Panc1 (cell line): ENCODE data around the gene FAM184B. TPM values are rescaled to one million over a fixed set of nuclear protein-coding genes. Genes with fewer than 3 reads are reported as not detected.

Source experiments
- ATAC-seq: fragments of 200-7000 bp; cut with Tn5 transposase; 2 replicates; pipeline ENCODE4 v1.9.1; 2020; ENCODE audit warnings: mild to moderate bottlenecking, moderate library complexity
- BruUV-seq: library from RNA; stranded (reverse); fragments of 400-500 nt; replicated peaks from 2 replicates; lab custom pipeline; 2021; lab: Mats Ljungman, UMichigan
- CTCF ChIA-PET: fragments of 300-600 bp; sonication (Branson Sonifier 250); formaldehyde crosslinking; loops from one replicate; lab custom pipeline; 2022; ENCODE audit warnings: antibody characterized with exemption; lab: Charles Lee
- POLR2A ChIA-PET: fragments of 300-600 bp; sonication (Branson Sonifier 250); formaldehyde crosslinking; loops from one replicate; lab custom pipeline; 2022; ENCODE audit warnings: antibody characterized with exemption; lab: Charles Lee
- DNase-seq: peaks from one replicate; pipeline ENCODE4 v3.0.0-alpha.2; 2010; ENCODE audit warnings: low read depth, low spot score
- H3K27ac ChIP-seq: 2 replicates; pipeline ENCODE4 v1.5.1; 2011; ENCODE audit warnings: mild to moderate bottlenecking, low read length, inconsistent platforms
- H3K27me3 ChIP-seq: fragments of 200-500 bp; sonication (Bioruptor generic); 2 replicates; pipeline ENCODE4 v1.6.0; 2014; ENCODE audit warnings: low read length, inconsistent platforms; ENCODE audit not compliant: control insufficient read depth, insufficient read depth
- H3K36me3 ChIP-seq: fragments of 200-500 bp; sonication (Bioruptor generic); 2 replicates; pipeline ENCODE4 v1.5.1; 2014; ENCODE audit warnings: inconsistent platforms, mild to moderate bottlenecking, low read length, moderate library complexity; ENCODE audit not compliant: control insufficient read depth, insufficient read depth
- H3K4me1 ChIP-seq: 2 replicates; pipeline ENCODE4 v1.5.1; 2011; ENCODE audit warnings: inconsistent platforms, mild to moderate bottlenecking, low read length, moderate library complexity; ENCODE audit not compliant: control insufficient read depth, insufficient read depth
- H3K4me3 ChIP-seq, 2 experiments: 2 replicates each; pipeline ENCODE4 v1.5.1; 2011 to 2012; ENCODE audit warnings: low read depth in 2 of 2, low read length in 2 of 2, mild to moderate bottlenecking in 2 of 2, inconsistent platforms in 1 of 2, moderate library complexity in 1 of 2
- H3K9me3 ChIP-seq: fragments of 200-500 bp; sonication (Bioruptor generic); 2 replicates; pipeline ENCODE4 v1.5.1; 2014; ENCODE audit warnings: low read depth, mild to moderate bottlenecking, inconsistent platforms, low read length, moderate library complexity; ENCODE audit not compliant: control insufficient read depth, insufficient read depth
- CTCF ChIP-seq: fragments of 450-650 bp; IDR thresholded peaks from 2 replicates; pipeline ENCODE4 v1.5.1; 2017; ENCODE audit warnings: mild to moderate bottlenecking
- POLR2AphosphoS5 ChIP-seq: IDR thresholded peaks from 2 replicates; pipeline ENCODE4 v1.6.1; 2012; ENCODE audit warnings: mild to moderate bottlenecking, low read depth, low read length, moderate library complexity
- REST ChIP-seq, 2 experiments: IDR thresholded peaks; 2 replicates each; pipeline ENCODE4 v1.6.1; 2011 to 2012; ENCODE audit warnings: low read depth in 2 of 2, control low read depth in 1 of 2, low read length in 1 of 2, mild to moderate bottlenecking in 1 of 2, moderate library complexity in 1 of 2; ENCODE audit not compliant: insufficient read depth in 1 of 2
- SIN3A ChIP-seq: IDR thresholded peaks from 2 replicates; pipeline ENCODE4 v1.6.1; 2012; ENCODE audit warnings: low read depth, mild to moderate bottlenecking, low read length, moderate library complexity, borderline replicate concordance; ENCODE audit not compliant: insufficient read depth
- TCF7L2 ChIP-seq: IDR thresholded peaks from 2 replicates; pipeline ENCODE4 v1.6.1; 2011; ENCODE audit warnings: mild to moderate bottlenecking, low read depth, low read length, inconsistent platforms
- in situ Hi-C: cut with HindIII; loops from 2 replicates; pipeline ENCODE4 v1.10.0; 2016; ENCODE audit warnings: low sequenced_read_pairs, low pct_unique_long_range_greater_than_20kb
- intact Hi-C: fragments of 100-400 bp; cut with micrococcal nuclease; formaldehyde crosslinking; loops from one replicate; pipeline ENCODE4 v1.10.0; 2022; ENCODE audit not compliant: unreplicated experiment
- total RNA-seq: library from RNA; stranded (reverse); gene quantifications from one replicate; pipeline ENCODE4 v1.2.1, GENCODE V29; 2021; ENCODE audit not compliant: unreplicated experiment

The FAM184B gene
- total RNA-seq, 1 experiment from 2014 or later: 0.03 TPM

- no peaks in the 10 kb centered on the region for H3K9me3 ChIP-seq
- no peaks in the 10 kb centered on the region for H3K27me3 ChIP-seq
- CTCF ChIA-PET: no interaction called here
- BruUV-seq: no TSS peak
- no peaks in the 10 kb centered on the region for H3K4me1 ChIP-seq
- ATAC-seq: no peak
- POLR2A ChIA-PET: no interaction called here
- H3K4me3 ChIP-seq: no peak overlapping the region
- in situ Hi-C loops: no loop called here
- H3K27ac ChIP-seq: no peak overlapping the region
- H3K36me3 ChIP-seq: no peaks in the 10 kb centered on the region
- intact Hi-C loops: no loop called here
- TF ChIP-seq TCF7L2 (no peak), SIN3A (no peak), CTCF (no peak), REST (IDR thresholded peaks at IDR 0.05; ENCODE audit: insufficient read depth in 1 of 2, low read depth in 2 of 2, low read length in 1 of 2) (no peak), POLR2AphosphoS5 (no peak)
- no peak for DNase-seq
These were observed 64.1 kb downstream of the FAM184B start for GRCh38 chr4:17717301-17717700.

- intact Hi-C loops: no loop called here
- Histone ChIP-seq H3K27me3 (no peaks in the 10 kb centered on the region), H3K4me3 (no peak overlapping the region), H3K9me3 (no peaks in the 10 kb centered on the region), H3K36me3 (no peaks in the 10 kb centered on the region), H3K27ac (no peak overlapping the region), H3K4me1 (no peaks in the 10 kb centered on the region)
- POLR2A ChIA-PET: no interaction called here
- no peak for DNase-seq
- no peak for ATAC-seq
- CTCF ChIA-PET: no interaction called here
- BruUV-seq: no TSS peak
- TF ChIP-seq SIN3A (no peak), CTCF (no peak), POLR2AphosphoS5 (no peak), REST (IDR thresholded peaks at IDR 0.05; ENCODE audit: insufficient read depth in 1 of 2, low read depth in 2 of 2, low read length in 1 of 2) (no peak), TCF7L2 (no peak)
- in situ Hi-C loops: no loop called here
These were observed 65.9 kb downstream of the FAM184B start for GRCh38 chr4:17715511-17715910.
